Stomach (tissue), 4 donors: Measurements from ENCODE around the gene PLXNB2.

Source experiments
- CTCF ChIP-seq, 7 experiments: fragments of 450-650 bp in 4 of 7; fragments of 200-600 bp in 3 of 7; sonication (generic) in 3 of 7; IDR thresholded peaks; one replicate each; pipeline ENCODE4 v1.5.1; 2016 to 2019; ENCODE audit warnings: antibody characterized with exemption in 7 of 7, control low read depth in 2 of 7, mild to moderate bottlenecking in 1 of 7
- EP300 ChIP-seq: sonication (generic); formaldehyde crosslinking; IDR thresholded peaks from one replicate; pipeline ENCODE4 v1.6.1; 2017; ENCODE audit warnings: antibody characterized with exemption
- POLR2A ChIP-seq, 4 donors: fragments of 450-650 bp; IDR thresholded peaks; one replicate each; pipeline ENCODE4 v1.6.1; 2016; ENCODE audit warnings: antibody characterized with exemption in 4 of 4, control low read depth in 2 of 4, mild to moderate bottlenecking in 1 of 4, moderate library complexity in 1 of 4

- TF ChIP-seq EP300 (no peak), CTCF (IDR thresholded peaks at IDR 0.05) (no peak), POLR2A (IDR thresholded peaks at IDR 0.05) (peak in 1 of 4 donors; percentile 26)
Measured at GRCh38 chr22:50282361-50283155, 24.9 kb downstream of the PLXNB2 start.
